K562 (cell line): ENCODE measurements around the gene NUP35. TPM values are rescaled to one million over a fixed set of nuclear protein-coding genes. Genes with fewer than 3 reads are reported as not detected.

ENCODE experiments used
- CHD7 ChIP-seq: fragments of 200-600 bp; sonication (generic); IDR thresholded peaks from one replicate; pipeline ENCODE4 v1.6.1; 2012; ENCODE audit warnings: mild to moderate bottlenecking, low read depth, low read length, inconsistent platforms
- SNRNP70 ChIP-seq: fragments of 200-400 bp; formaldehyde crosslinking; optimal IDR thresholded peaks from 2 replicates; pipeline ENCODE3; 2017; ENCODE audit warnings: low read depth, low read length
- SRSF3 ChIP-seq: fragments of 200-400 bp; formaldehyde crosslinking; IDR thresholded peaks from 2 replicates; pipeline ENCODE4 v1.6.1; 2016; ENCODE audit warnings: mild to moderate bottlenecking, low read length, moderate library complexity; ENCODE audit not compliant: insufficient read depth
- TEAD2 ChIP-seq: fragments of 450-650 bp; IDR thresholded peaks from 2 replicates; pipeline ENCODE4 v1.6.1; 2016; ENCODE audit warnings: missing genetic modification characterization, control low read depth, missing compliant biosample characterization
- ZNF318 ChIP-seq, 2 experiments: fragments of 450-650 bp; IDR thresholded peaks; 2 replicates each; pipeline ENCODE4 v1.6.1; 2016; ENCODE audit warnings: mild to moderate bottlenecking in 2 of 2, borderline replicate concordance in 1 of 2, low read depth in 1 of 2, moderate library complexity in 1 of 2
- ZSCAN29 ChIP-seq: fragments of 450-650 bp; IDR thresholded peaks from 2 replicates; pipeline ENCODE4 v1.6.1; 2017
- polyA plus RNA-seq, 8 experiments: library from polyadenylated mRNA; depleted of rRNA in 4 of 8; stranded (reverse) in 5 of 8; unstranded in 3 of 8; fragments of >200 nt; fragmentation: Nextera tagmentation in 2 of 8; fragmentation: Illumina TruSeq in 1 of 8; extraction: Ambion mirVana in 2 of 8; extraction: Trizol in 1 of 8; gene quantifications; 2 replicates each; pipeline versions ENCODE4 v1.2.1 to v1.2.3, GENCODE V29; 2011 to 2014; ENCODE audit warnings: inconsistent platforms in 1 of 8, missing spikeins in 1 of 8
- total RNA-seq, 7 experiments: library from RNA; depleted of rRNA in 6 of 7; stranded (reverse); fragments of >200 nt in 6 of 7; fragmentation: Illumina TruSeq in 2 of 7; extraction: Trizol in 2 of 7; gene quantifications; 2 replicates each; pipeline versions ENCODE4 v1.2.1 to v1.2.3, GENCODE V29; 2011 to 2021; ENCODE audit warnings: low replicate concordance in 1 of 7

NUP35 gene
- total and polyA plus RNA-seq, 9 of the 15 experiments (the other 6 are each of a cell fraction or from before 2014, with no cell fraction given): 24.5 to 78.2 (median 51.1) TPM

GRCh38 chr2:183195998-183196409, 71.8 kb downstream of the NUP35 start (continued):
- TF ChIP-seq CHD7 (no peak), ZSCAN29 (no peak), ZNF318 (IDR thresholded peaks at IDR 0.05; ENCODE audit: borderline replicate concordance in 1 of 2, low read depth in 1 of 2) (no peak), TEAD2 (tag) (no peak), SNRNP70 (no peak), SRSF3 (no peak)
